ENCODE results near the gene MYO3B.

MYO3B gene

DNA sequence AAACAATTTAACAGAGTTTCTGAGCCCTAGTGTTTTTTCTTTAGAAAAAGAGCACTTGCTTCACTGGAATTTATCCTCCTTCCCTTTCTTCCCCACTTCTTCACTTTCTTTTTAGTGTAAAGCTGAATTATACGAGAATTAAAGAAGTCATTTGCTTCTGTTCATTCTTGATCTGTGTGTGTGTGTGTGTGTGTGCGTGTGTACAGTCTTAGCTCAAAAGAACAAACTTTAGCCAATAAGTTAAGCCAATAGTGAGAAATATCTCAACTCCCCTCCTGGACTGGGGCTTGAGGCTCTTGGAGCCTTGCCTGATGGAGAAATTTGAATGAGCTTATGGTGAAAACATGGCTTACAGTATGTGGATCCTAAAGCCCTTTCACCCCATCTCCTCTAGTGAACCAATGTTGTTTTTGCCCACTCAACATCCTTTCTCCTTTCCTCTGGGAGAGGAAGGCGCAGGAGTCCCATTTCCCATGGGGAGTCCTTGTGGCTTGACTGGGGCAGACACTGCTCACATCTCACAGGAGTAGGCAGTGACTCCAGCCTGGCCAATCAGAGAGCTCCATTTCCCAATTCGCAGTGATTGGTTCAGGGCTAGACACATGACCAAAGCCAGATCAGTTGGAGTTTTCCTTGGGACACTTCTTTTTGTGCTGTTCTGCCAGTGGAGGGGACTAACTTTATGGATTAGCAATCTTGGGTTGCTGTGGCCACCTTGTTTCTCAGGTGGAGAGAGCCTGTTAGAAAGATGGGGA lies 16.3 kb upstream of the MYO3B start:
- DNase-seq, result no peak

DNA sequence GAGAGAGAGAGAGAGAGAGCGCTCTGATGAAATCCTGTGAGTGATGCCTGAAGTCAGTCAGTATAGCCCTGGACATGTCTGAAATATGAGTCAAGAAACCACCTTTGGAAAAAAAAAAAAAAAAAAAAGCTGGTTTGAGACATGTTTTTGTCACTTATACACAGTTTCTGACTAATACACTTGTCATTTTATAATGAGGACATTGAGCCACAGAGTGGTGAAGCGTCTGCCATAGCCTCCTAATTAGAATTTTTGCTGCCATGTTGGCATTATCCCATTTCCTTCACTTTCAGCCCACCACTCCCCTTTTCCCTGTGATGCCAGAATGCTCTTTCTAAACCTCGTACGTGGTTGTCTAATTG lies 15.7 kb upstream of the MYO3B start:
- peak; percentile 63 for DNase-seq

DNA sequence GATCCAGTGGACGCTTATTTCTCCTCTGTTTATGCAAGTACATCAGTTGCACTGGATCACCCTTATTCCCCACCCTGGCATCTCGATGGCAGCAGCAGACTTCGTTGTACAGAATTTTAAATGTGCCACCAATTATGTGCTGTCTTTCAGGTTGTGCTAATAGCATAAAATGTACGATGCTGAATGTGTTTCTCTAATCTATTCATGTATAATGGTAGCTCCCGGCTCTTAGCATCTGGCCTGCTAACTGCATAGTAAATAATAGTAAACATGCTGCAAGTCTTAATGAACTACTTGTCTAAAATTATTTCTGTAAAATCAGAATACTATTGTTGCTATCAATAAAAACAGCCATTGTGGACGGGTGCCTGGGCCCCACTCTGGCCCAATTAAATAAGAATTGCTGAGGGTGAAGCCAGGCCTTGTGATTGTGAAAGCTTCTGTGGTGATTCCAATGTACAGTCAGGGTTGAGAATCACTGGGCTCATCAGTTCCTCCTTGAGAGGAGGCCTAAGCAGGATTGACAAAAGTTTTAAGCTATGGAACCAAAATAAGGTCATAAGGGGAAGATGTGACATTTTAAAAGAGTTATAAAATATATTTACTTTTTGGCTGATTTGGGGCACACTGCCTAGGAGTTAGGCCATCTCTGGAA lies 14.4 kb upstream of the MYO3B start:
- DNase-seq, result no peak

DNA sequence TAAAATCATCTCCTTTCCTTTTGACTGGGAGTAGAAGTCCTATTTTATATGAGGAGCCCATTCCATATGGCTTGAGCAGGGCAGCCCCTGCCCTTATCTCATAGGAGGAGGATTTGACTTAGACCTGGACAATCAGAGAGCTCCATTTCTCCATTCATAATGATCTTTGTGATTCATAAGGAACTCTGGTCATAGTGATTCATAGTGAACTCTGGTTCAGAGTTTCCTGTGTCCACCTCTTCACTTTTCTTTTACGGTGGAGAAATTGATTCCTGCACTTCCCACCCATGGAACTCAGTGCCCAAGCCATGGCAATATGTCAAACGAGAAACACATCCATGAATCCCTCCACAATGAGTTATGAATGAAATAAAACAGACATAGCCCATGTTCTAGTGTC lies 12.8 kb upstream of the MYO3B start:
- no peak for DNase-seq

DNA sequence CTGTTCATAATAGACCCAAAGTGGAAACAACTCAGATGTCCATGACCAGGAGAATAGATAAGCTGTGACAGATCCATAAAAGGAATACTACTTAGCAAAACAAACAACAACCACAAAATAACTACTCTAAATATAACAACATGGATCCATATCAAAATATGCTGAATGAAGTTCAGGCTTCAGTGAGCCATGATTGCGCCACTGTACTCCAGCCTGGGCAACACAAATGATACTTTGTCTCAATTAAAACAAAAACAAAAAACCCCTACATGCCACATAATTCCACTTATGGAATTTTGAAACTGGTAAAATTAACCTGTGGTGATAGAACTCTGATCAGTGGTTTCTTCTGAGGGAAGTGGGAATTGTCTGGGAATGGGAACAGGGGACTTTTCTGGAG lies 11.2 kb upstream of the MYO3B start:
- no peak for DNase-seq

DNA sequence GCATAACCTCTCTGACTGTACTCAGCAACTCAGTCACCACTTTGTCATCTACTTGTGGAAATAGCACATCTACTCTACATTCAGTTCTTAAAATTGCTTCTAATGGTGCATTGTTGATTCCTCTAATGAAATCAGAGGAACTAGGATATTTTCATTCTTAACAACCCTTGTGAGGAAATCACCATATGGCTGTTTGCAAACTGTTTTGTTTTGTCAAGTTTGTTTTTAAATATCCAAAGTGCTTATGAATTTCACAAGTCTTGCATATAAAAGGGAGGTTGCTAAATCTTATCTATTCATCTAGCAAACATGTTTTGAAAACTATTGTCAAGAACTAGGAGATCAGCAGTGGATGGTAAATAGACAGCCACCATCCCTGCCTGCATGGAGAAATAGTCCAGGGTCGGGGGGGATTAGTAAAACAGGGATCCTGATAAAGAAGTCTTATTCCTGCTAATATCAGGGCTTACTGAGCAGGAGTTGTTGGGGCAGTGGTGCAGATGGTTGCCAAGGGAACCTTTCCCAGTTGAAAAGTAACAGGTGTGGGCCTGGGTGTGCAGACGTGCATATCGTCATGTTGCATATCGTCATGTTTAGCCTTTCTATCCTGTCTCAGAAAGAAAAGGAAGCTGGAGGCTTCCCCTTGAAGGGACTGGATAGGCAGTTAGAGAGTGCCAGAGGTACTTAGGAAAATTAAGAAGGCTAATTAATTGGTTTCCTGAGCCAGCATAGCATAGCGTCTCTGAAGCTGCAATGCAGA lies 7.5 kb upstream of the MYO3B start:
- no peak for DNase-seq

DNA sequence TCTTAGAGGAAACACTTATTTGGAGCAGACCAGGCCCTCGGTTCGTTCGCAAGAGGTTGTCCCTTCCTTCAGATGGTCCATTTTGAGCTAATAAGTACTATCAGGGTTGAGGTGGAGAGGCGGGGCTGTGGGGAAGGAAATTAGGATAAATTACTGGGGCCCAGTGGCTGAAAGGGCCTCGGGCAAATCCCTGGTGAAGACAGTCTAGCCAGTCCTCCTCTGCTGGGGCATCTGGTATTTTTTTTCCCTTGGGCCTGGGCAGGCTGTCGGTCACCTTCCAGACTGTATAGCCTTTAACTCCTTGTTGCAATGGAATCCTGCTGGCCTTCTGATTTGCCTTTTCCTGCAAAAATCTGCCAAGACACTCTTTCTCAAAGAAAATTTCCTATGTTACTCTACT lies 1.7 kb upstream of the MYO3B start:
- no peak for DNase-seq

DNA sequence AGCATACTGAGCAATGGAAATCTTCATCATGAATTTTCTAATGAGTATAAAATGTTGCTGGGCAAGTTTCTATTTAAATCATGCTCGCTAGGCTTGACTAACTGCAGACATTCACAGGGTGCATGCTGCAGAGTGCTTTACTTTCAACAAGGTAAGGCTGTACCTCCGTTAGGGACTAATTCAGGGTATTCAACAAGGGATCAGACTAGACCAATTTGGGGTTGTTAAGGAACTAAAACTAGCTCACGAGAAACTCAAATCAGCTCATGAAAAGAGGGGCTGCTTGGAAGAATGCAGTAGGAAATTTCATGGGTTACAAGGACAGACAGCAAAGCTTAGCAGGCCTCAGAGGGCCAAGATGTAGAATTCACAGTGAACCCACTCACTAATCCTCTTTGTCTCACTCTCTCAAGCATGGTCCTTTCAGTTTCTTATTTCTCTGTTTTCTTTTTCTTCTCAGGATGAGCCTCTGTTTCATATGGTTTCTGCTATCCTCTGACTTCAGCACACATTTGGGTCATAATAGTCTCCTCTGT lies 2.2 kb downstream of the MYO3B start:
- no peak for DNase-seq

DNA sequence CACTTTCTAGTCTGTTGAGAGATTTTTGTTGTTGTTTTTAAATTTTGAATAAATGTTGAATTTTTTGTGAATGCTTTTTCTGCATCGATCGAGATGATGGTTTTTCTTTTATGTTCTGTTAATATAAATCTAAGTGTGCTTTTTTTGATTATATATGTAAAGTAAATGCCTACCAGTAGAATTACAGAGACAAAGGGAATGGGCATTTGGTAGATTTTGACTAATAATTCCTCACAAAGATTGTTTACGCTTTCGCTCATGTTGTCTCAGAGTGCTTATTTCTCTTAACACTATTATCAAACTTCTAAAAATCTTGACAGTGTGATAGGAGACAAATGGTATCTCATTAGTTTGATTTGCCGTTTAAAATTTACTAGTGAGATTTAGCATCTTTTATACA lies 3.7 kb downstream of the MYO3B start:
- DNase-seq, result no peak

DNA sequence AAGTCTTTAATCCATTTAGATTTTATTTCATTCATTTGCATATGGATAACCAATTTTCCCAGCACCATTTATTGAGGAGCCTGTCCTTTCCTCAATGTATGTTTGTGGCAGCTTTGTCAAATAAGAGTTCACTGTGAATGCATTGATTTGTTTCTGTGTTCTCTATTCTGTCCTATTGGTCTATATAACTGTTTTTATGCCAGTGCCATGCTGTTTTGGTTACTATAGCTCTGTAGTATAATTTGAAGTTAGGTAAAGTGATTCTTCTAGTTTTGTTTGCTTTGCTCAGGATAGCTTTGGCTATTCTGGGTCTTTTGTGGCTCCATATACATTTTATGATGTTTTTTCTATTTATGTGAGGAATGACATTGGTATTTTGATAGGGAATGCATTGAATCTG lies 7.4 kb downstream of the MYO3B start:
- no peak for DNase-seq

DNA sequence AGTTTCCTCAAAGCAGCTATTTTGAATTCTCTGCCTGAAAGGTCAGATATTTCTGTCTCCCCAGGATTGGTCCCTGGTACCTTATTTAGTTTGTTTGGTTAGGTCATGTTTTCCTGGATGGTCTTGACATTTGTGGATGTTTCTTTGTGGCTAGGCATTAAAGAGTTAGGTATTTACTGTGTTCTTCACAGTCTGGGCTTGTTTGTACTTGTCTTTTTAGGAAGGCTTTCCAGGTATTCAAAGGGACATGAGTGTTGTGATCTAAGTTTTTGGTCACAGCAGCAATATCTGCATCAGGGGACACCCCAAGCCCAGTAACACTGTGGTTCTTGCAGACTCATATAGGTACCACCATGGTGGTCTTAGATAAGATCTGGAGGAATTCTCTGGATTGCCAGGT lies 11.8 kb downstream of the MYO3B start:
- DNase-seq, result no peak

DNA sequence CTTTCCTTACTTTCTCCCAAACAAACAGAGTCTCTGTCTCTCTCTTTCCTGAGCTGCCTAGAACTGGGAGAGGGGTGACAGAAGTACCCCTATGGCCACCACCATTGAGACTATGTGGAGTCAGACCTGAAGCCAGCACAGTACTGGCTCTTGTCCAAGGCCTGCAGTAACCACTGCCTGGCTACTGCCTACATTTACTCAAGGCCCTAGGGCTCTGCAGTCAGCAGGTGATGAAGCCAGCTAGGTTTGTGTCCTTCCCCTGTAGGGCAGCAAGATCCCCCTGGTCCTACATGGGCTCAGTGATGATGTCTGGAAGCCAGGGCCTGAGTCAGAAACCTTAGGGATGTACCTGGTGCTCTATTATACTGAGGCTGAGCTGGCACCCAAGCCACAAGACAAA lies 12.2 kb downstream of the MYO3B start:
- no peak for DNase-seq

DNA sequence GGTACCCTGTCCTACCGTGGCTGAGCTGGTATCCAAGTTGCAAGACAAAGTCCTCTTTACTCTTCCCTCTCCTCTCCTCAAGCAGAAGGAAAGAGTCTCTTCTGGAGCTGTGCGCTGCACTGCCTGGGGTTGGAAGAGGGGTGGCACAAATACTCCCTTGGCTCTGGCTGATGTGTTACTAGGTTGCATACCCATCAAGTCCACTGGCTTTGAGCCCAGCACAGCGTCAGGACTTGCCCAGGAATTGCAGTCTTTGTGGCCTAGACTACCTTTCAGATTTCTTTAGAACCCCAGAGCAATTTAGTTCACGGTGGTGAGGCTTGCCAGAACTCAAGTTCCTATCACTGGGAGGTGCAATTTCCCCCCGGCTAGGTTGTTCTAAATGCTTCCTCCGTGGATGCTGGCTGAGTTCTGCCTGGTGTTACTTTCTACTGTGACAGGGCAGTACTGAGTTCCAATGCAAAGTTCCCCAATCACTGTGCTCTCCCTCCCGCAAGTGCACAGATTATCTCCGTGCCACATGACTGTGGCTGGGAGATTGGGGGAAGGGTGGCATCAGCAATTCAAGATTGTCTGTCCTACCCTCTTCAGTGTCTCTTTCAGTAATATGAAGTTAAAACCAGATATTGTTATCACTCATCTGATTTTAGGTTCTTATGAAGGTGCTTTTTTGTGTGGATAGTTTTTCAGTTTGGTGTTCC lies 13.4 kb downstream of the MYO3B start:
- no peak for DNase-seq

DNA sequence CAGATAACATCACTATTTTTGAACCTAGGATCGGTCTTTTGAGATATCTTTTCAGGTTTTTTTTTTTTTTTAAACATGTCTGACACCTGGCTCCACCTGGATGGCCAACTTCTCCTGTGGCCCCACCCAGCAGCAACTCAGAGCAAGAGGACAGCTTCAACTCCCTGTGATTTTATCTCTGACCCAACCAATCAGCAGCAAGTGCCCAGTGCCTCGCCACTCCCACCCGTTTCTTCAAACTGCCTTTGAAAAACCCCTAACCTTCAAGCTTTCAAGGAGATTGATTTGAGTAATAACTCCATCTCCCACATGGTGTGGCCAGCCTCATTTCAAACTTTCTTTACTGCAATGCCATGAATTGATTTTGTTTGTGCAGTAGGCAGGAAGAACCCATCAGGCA lies 19.0 kb downstream of the MYO3B start:
- DNase-seq, result no peak

DNA sequence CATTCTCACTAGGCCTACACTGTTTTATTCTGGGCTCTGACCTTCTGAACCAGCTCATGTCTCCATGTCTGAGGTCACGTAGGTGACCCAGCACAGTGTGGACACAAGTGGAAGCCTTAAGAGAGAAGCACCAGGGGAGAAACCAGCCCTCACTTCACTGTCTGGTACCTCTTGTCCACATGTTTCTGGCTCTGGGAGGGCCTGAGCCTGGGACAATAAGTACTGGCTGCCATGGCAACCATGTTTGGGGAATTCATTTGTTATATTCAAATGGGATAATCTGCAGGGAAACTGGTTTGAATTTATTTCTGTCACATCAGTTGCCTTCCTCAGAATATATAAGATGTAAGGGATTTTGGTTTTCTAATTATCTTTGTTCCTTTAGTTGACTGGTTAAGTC lies 23.3 kb downstream of the MYO3B start:
- no peak for DNase-seq

DNA sequence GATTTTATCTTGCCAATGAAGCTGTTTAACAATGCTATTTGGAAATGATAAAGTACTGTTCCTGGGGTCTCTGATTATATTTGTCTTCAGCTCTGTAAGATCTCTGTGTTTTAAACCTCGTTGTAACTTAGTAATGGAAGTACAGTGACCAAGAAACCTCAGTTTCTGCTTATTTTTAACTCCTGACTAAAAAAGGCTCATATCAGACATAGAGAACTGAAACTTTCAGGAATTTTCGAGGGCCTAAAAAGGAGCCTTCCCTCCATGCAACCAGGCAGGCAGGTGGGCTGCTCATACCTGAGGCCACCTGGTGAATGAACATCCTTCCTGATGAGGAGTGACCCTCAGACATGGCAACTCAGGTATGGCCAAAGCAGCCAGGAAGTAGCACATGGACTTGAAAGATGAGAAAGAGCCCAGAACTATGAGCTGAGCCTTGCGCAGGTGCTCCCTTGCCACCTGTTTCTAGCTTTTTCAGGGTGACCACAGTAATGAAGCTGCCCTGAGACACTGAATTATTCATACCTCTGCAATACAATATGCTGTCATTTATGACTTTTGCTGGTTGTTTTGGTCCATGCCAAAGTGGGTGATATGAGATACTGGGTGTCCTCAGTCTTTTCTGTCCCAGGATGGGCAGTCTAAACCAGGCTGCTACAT lies 23.9 kb downstream of the MYO3B start:
- no peak for DNase-seq

DNA sequence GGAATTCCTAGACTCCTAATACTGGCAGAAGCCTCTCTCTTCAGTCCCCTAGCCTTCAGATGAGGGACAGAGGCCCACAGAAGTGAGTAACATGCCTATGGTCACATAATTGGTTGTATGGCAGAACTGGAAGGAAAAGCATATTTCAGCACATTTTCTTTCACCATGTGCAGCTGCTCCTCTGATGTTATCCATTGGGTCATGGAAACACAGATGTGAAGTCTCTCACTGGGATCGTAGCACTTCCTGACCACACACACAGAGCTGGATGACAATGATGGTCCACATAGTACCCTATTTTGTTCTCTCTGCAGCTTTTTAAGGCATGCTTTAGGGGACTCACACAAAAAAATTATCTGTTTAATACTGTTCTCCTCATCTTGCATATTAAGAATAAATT lies 24.5 kb downstream of the MYO3B start:
- DNase-seq, result no peak

DNA sequence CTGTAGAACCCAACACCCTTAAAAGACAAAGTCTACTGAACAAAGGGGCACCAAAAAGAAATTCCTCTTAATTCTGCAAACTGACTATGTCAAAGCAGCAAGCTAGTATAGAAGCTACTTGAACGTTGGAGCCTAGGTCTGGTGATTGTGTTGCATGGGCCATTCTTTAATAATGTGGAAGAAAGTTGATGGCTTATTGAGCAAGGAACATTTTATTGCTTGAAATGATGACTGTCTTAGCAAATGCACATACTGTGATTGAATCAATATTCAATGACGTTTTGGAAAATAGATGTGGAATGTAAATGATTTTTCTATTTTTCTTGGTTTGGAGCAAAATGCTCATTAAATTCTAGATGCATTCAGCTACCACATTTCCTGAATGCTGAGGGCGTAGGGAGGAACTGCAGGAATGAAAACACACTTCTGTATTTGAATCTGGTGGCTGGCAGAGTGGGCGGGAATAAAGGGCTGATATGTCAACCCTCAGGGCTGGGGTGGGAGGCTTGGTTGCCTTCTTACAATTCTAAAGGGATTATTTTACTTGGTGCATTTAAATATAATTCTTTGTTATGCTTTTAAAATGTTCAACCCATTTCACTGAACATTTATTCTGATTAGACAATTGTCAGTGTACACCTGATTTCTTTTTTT lies 26.5 kb downstream of the MYO3B start:
- no peak for DNase-seq

DNA sequence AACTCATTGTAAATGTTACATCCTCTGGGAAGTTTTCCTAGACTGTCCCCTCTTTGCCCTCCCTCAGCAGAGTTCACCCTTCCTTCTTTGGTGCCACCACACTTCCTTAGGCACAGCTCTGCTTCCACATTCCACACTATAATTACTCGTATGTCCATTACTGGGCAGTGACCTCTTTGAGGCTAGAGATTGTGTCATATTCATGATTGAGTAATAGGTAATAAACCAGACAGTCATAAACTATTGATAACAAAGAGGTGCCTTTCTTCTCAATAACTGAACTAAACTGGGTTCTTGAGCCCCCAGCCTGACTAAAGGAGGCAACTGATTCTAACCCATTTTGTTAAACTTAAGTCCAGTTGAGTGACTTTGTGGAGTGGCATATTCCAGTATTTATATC lies 28.3 kb downstream of the MYO3B start:
- DNase-seq, result no peak

DNA sequence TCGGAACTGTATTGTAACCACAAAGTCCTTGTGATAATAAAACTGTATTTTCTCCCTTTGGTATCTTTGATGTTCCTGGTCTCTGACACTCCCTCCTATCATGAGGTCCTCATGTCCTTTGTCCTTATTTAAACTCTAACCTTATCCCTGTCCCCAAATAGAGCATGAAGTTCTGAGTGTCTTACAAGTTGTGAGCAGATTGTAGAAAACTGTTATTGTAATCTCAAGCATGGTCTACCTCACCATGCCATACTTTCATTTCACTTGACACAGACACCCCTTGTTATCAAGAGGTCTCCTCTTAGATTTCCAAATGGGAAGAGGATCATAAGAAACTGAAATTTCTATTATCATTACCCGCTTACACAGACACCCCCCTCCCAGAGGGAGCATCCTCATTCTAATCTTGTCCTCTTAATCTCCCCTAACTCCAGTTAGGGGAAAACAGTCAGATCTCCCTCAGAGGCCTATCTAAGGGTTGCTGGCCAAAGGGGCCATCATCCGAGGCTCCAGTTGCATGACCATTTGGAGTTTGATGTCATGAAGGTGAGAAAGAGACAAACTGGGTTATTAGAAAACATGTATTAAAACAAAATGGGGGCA lies 29.0 kb downstream of the MYO3B start:
- no peak for DNase-seq

DNA sequence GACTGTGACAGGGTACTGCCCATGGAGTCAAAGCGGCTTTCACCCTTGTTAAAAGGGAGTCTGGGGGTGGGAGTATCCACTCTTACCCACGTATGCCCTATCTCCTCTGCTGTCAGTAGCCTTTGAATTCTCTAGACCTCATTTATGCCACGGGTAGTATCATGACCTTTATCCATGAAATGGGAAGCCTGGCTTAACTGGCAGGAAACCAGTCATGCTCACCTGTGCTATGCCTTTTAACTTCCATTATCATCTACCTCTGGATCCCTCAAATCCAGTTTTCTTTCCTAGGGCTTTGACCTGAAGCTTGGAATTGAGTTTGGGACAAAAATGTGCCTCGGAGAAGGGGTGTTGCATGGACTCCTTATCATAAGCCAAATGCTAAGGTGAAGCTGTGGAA lies 30.0 kb downstream of the MYO3B start:
- no peak for DNase-seq

DNA sequence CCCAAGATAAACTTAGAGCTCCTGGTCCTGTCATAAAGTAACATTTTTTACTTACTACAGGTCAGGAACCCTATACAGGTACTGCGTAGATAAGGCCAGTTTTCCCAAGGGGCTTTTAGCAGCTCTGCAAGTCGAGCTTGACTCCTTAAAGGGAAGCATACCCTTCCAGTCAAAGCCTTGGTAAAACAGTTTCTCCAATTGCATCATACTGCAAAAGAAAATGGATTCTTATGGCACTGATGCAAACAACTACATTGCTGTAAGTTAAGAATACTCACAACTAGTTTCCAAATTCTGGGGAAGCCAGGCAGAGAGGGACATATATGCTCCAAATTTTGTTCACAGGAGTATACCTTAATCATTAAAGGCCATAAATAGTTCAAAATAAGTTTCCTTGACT lies 31.0 kb downstream of the MYO3B start:
- no peak for DNase-seq
